GM21786 (cell line): ENCODE data around the gene MYH14.

Experiments used
- ATAC-seq: cut with Tn5 transposase; IDR thresholded peaks from one replicate; pipeline ENCODE4 v1.9.1; 2021; ENCODE audit not compliant: unreplicated experiment

Gene MYH14

GRCh38 chr19:50287331-50287730 lies 83.9 kb downstream of the MYH14 start:
- no peak for ATAC-seq

- no peak for ATAC-seq
Observed at GRCh38 chr19:50288954-50289353, 85.5 kb downstream of the MYH14 start.

GRCh38 chr19:50290011-50290410 lies 86.6 kb downstream of the MYH14 start:
- no peak for ATAC-seq

- no peak for ATAC-seq
Observed at GRCh38 chr19:50290775-50291174, 87.4 kb downstream of the MYH14 start.

GRCh38 chr19:50292216-50292827 lies 88.9 kb downstream of the MYH14 start:
- no peak for ATAC-seq

GRCh38 chr19:50293263-50294004 lies 90.0 kb downstream of the MYH14 start:
- no peak for ATAC-seq

GRCh38 chr19:50300051-50300450 lies 96.6 kb downstream of the MYH14 start:
- no peak for ATAC-seq

- ATAC-seq, result no peak
Observed at GRCh38 chr19:50300814-50301606, 97.6 kb downstream of the MYH14 start.

GRCh38 chr19:50301607-50301971 lies 98.2 kb downstream of the MYH14 start:
- ATAC-seq, result no peak

- no peak for ATAC-seq
Observed at GRCh38 chr19:50303558-50303957, 100.1 kb downstream of the MYH14 start.

GRCh38 chr19:50308991-50309390 lies 105.6 kb downstream of the MYH14 start:
- no peak for ATAC-seq

- ATAC-seq, result no peak
Observed at GRCh38 chr19:50309396-50310125, 106.1 kb downstream of the MYH14 start.

GRCh38 chr19:50310759-50311465 lies 107.5 kb downstream of the MYH14 start:
- no peak for ATAC-seq

GRCh38 chr19:50311723-50312635 lies 108.6 kb downstream of the MYH14 start:
- ATAC-seq, result no peak

GRCh38 chr19:50312967-50313811 lies 109.8 kb downstream of the MYH14 start:
- no peak for ATAC-seq

GRCh38 chr19:50313812-50314536 lies 110.6 kb downstream of the MYH14 start:
- no peak for ATAC-seq

- ATAC-seq, result no peak
Observed at GRCh38 chr19:50314724-50315708, 111.6 kb downstream of the MYH14 start.
